OCI-LY1 (cell line): Measurements from ENCODE around the gene IDS.

Source experiments
- EZH2 ChIP-seq: fragments of 200-600 bp; sonication (generic), shearing (Covaris generic); IDR thresholded peaks from 2 replicates; pipeline ENCODE4 v1.8.0; 2017; ENCODE audit warnings: borderline replicate concordance, mixed run types, mild to moderate bottlenecking, antibody characterized with exemption, low read length, moderate library complexity, mixed read lengths
- TF ChIP-seq, protein P1 (sequence below): fragments of 200-600 bp; sonication (generic), shearing (Covaris generic); IDR thresholded peaks from 2 replicates; pipeline ENCODE4 v1.5.1; 2017; ENCODE audit warnings: mild to moderate bottlenecking, antibody characterized with exemption, low read length, moderate library complexity, mixed read lengths

GRCh38 chrX:149494844-149495565 lies 10.1 kb downstream of the IDS start:
- TF ChIP-seq, protein P1, sequence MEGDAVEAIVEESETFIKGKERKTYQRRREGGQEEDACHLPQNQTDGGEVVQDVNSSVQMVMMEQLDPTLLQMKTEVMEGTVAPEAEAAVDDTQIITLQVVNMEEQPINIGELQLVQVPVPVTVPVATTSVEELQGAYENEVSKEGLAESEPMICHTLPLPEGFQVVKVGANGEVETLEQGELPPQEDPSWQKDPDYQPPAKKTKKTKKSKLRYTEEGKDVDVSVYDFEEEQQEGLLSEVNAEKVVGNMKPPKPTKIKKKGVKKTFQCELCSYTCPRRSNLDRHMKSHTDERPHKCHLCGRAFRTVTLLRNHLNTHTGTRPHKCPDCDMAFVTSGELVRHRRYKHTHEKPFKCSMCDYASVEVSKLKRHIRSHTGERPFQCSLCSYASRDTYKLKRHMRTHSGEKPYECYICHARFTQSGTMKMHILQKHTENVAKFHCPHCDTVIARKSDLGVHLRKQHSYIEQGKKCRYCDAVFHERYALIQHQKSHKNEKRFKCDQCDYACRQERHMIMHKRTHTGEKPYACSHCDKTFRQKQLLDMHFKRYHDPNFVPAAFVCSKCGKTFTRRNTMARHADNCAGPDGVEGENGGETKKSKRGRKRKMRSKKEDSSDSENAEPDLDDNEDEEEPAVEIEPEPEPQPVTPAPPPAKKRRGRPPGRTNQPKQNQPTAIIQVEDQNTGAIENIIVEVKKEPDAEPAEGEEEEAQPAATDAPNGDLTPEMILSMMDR = no peak
- no peak for TF ChIP-seq EZH2
